Esophagus squamous epithelium (tissue), 5 donors: ENCODE data around the gene AVL9. TPM values are rescaled to one million over a fixed set of nuclear protein-coding genes. Genes with fewer than 3 reads are reported as not detected.
"Not testable (repeated sequence)": the region's sequence is repeated elsewhere in the genome, so short reads cannot be mapped to it uniquely, and the experiment has no call there.

Experiments used
- DNase-seq: peaks from one replicate; lab custom pipeline; 2025; lab: John Stamatoyannopoulos, UW
- H3K27ac ChIP-seq, 4 donors: fragments of 200-600 bp; sonication (generic); one replicate each; pipeline ENCODE4 v1.5.1; 2016 to 2019; ENCODE audit warnings: mild to moderate bottlenecking in 1 of 4
- H3K27me3 ChIP-seq, 4 donors: fragments of 200-600 bp; sonication (generic); 1 replicate in 3 of 4; 2 replicates in 1 of 4; pipeline versions ENCODE4 v1.5.1 to v1.6.0; 2017 to 2021; ENCODE audit warnings: antibody characterized with exemption in 1 of 4
- H3K36me3 ChIP-seq, 3 donors: fragments of 200-600 bp; sonication (generic); one replicate each; pipeline ENCODE4 v1.5.1; 2016 to 2019
- H3K4me1 ChIP-seq, 3 donors: fragments of 200-600 bp; sonication (generic); one replicate each; pipeline ENCODE4 v1.5.1; 2017 to 2019
- H3K4me3 ChIP-seq, 4 donors: fragments of 200-600 bp; sonication (generic); 1 replicate in 3 of 4; 2 replicates in 1 of 4; pipeline ENCODE4 v1.5.1; 2016 to 2019; ENCODE audit warnings: mild to moderate bottlenecking in 2 of 4, moderate library complexity in 1 of 4
- H3K9me3 ChIP-seq, 3 donors: fragments of 200-600 bp; sonication (generic); one replicate each; pipeline ENCODE4 v1.5.1; 2016 to 2019
- WGBS, 2 donors: methylation state at CpG; one replicate each; pipeline ENCODE4 v1.1.5; 2018; 5-methylcytosine and 5-hydroxymethylcytosine counted together
- intact Hi-C: fragments of 100-400 bp; cut with DNase I; formaldehyde crosslinking; loops from one replicate; pipeline ENCODE4 v1.15.0; 2022
- total RNA-seq, 4 donors: library from RNA; depleted of rRNA; stranded (reverse); fragments of >200 nt; gene quantifications; one replicate each; pipeline ENCODE4 v1.1.0, GENCODE V29; 2016
- donor health status: DM: yes; HTN: yes; CAD: no.

The AVL9 gene
- total RNA-seq, 4 donors from 2014 or later = 15.7 to 26.1 (median 21.6) TPM

DNA sequence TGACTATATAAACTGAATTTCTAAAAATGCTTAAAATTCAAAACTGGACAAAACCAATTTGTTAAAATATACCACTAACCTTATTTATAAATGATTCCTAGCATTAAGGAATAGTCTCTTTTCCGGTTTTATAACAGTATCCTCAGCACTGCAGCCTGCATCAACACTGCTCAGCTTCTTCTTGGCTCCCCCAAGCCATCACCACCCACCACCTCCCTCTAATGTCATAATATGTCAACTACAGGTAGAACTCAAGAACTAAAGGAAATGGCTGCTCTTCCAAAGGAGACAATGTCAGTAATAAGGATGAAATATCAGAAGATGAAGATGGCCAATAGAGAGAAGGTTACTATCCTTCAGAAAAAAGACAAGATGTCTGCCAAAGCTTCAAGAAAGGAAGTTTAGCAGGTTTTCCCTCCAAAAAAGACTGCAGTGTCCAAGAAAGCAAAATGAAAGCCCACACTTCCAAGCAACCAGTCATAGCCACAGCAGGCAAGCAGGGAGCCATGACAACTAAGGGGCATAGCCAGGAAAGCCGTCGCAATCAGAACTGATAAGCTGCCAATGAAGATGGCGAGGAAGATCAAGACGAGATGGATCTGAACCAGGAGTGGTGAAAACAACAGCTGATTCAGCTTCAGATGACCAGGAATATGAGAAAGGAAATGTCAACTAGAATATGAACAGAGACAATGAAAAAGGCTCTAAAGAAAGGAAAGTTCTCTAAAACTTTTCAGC is 141.6 kb downstream of the AVL9 start:
- 90 to 91% methylated on average over 5 of the region's 5 CpGs for WGBS, 2 donors

GRCh38 chr7:32637611-32638010 is 142.3 kb downstream of the AVL9 start:
- H3K36me3 ChIP-seq, H3K9me3 ChIP-seq, intact Hi-C loops, H3K27me3 ChIP-seq, H3K27ac ChIP-seq, H3K4me1 ChIP-seq, H3K4me3 ChIP-seq, DNase-seq: not testable (repeated sequence)

More for the DNA sequence above, 141.6 kb downstream of the AVL9 start:
- H3K4me1 ChIP-seq, H3K9me3 ChIP-seq, H3K4me3 ChIP-seq, H3K36me3 ChIP-seq, intact Hi-C loops, DNase-seq, H3K27ac ChIP-seq, H3K27me3 ChIP-seq: not testable (repeated sequence)

Other genes starting within 250 kb of the AVL9 start
- 10 to 100 TPM; 12.4 to 29.9 (median 22.7) TPM for gene LSM5, start 5.1 kb upstream of the AVL9 start, total RNA-seq